ENCODE results near the gene DENND1B. TPM values are rescaled to one million over a fixed set of nuclear protein-coding genes. Genes with fewer than 3 reads are reported as not detected.

DENND1B gene
- total and polyA plus RNA-seq, 9 of the 15 experiments (the other 6 are each of a cell fraction or from before 2014, with no cell fraction given) = 2.1 to 12.1 (median 7.5) TPM

DNA sequence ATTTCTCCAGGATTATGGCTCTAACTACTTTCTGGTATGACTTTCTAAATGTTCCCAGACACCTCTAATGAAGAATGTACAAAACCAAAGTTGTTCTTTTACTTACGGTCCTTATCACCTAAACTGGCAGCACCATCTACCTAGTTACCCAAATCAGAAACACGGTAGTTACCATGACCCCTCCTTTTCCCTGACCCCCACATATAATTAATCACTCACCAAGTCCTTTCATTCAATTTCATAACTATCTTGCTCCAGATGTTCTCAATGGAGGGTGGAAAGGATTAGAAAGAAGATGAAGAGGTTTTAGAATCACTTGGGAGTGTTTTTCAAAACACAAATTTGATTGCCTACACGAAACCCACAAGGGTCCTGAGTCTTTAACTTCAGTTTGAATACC is 98.0 kb downstream of the DENND1B start:
- BruUV-seq (replicated peaks) = no TSS peak
- no peak overlapping the region for H3K4me3 ChIP-seq
- ChIA-PET CTCF (ENCODE audit: low intra/inter-chr PET ratio) (no interaction called here), POLR2A (interaction anchor here (0.7 to 1.1 kb wide), 3 partner anchors 10 to 29 kb away, joined by 3 to 5 read pairs (median 3); no protein-coding TSS in a partner anchor)
- H3K9me1 ChIP-seq (ENCODE audit: control insufficient read depth, insufficient read depth, low read length) = no peaks in the 10 kb centered on the region
- H3K4me2 ChIP-seq (ENCODE audit: insufficient read depth, low read length) = peak overlapping the region; percentile 47
- H3K9ac ChIP-seq (ENCODE audit: insufficient read depth in 1 of 2, low read depth in 2 of 2, low read length in 2 of 2) = no peak overlapping the region
- 0 out of 3 replicates have a peak, but pooled peaks cover 3% of the 10 kb centered on the region for H3K79me2 ChIP-seq (ENCODE audit: control insufficient read depth, insufficient read depth, low read length)
- H4K20me1 ChIP-seq (replicated peaks; ENCODE audit: control insufficient read depth, insufficient read depth, low read length) = no peaks in the 10 kb centered on the region
- in situ Hi-C loops (cut with MboI) = no loop called here
- peak; percentile 8 for ATAC-seq
- H3K27me3 ChIP-seq (ENCODE audit: control insufficient read depth in 2 of 2, insufficient read depth in 2 of 2, low read length in 2 of 2) = no peaks in the 10 kb centered on the region
- intact Hi-C loops (cut with micrococcal nuclease) = loop anchor here (10.0 kb wide), 1 partner anchor 487 kb away; no protein-coding TSS in a partner anchor
- no peaks in the 10 kb centered on the region for H3K9me3 ChIP-seq (replicated peaks; ENCODE audit: control insufficient read depth, insufficient read depth, low read depth, low read length)
- peak overlapping the region; percentile 62; the same call in 1 of the 2 replicates for H2AFZ ChIP-seq (ENCODE audit: low read depth, low read length)
- peak overlapping the region; percentile 37; the same call in 1 of the 3 replicates for H3K27ac ChIP-seq (ENCODE audit: extremely low read depth, low read depth, low read length)
- peak in 1 of 4 experiments; percentile 13 for DNase-seq (ENCODE audit: extremely low read depth in 1 of 4, low spot score in 3 of 4)
- H3K4me1 ChIP-seq (replicated peaks in 1 of 2; ENCODE audit: control insufficient read depth in 2 of 2, insufficient read depth in 2 of 2, low read length in 2 of 2) = peaks cover 0 to 13% of the 10 kb centered on the region in 2 experiments; a peak in 2 of 5 replicates
- no peaks in the 10 kb centered on the region for H3K36me3 ChIP-seq (ENCODE audit: control insufficient read depth, insufficient read depth, low read length)
- FAIRE-seq = no peak
- 7% methylated on average over 3 of the region's 3 CpGs for WGBS (ENCODE audit: insufficient coverage, low coverage, missing lambda C conversion rate)
- no peak for TF ChIP-seq ZFP36 (IDR thresholded peaks at IDR 0.05; ENCODE audit: low read depth, low read length, partially characterized antibody)
- no peak for TF ChIP-seq SMARCB1 (IDR thresholded peaks at IDR 0.05; ENCODE audit: insufficient read length, low read depth)
- TF ChIP-seq PRPF4 (IDR thresholded peaks at IDR 0.05; ENCODE audit: insufficient read depth, low read depth, low read length, poor library complexity, severe bottlenecking) = no peak
- no peak for TF ChIP-seq NFE2L1 (tag; IDR thresholded peaks at IDR 0.05; ENCODE audit: borderline replicate concordance, low read depth)
- no peak for TF ChIP-seq RFX1 (IDR thresholded peaks at IDR 0.05)
- TF ChIP-seq TAF7 (tag; IDR thresholded peaks at IDR 0.05) = no peak
- no peak for TF ChIP-seq NR2C2 (CRISPR knock-in tag; IDR thresholded peaks at IDR 0.05)
- TF ChIP-seq NR2C2 (tag; IDR thresholded peaks at IDR 0.05) = no peak
- no peak for TF ChIP-seq TRIM24 (IDR thresholded peaks at IDR 0.05)
- TF ChIP-seq, protein P1, sequence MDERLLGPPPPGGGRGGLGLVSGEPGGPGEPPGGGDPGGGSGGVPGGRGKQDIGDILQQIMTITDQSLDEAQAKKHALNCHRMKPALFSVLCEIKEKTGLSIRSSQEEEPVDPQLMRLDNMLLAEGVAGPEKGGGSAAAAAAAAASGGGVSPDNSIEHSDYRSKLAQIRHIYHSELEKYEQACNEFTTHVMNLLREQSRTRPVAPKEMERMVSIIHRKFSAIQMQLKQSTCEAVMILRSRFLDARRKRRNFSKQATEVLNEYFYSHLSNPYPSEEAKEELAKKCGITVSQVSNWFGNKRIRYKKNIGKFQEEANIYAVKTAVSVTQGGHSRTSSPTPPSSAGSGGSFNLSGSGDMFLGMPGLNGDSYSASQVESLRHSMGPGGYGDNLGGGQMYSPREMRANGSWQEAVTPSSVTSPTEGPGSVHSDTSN (CRISPR knock-in tag; IDR thresholded peaks at IDR 0.05; ENCODE audit: low read depth) = no peak
- TF ChIP-seq, protein P1 (tag; conservative IDR thresholded peaks at IDR 0.05; ENCODE audit: low read depth) = peak; percentile 54; the same call in 1 of the 2 replicates
- TF ChIP-seq, protein P2, sequence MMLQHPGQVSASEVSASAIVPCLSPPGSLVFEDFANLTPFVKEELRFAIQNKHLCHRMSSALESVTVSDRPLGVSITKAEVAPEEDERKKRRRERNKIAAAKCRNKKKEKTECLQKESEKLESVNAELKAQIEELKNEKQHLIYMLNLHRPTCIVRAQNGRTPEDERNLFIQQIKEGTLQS (IDR thresholded peaks at IDR 0.05) = no peak
- TF ChIP-seq, protein P2 (CRISPR knock-in tag; conservative IDR thresholded peaks at IDR 0.05) = no peak
- no peak for TF ChIP-seq HLTF (IDR thresholded peaks at IDR 0.05)
- TF ChIP-seq TBL1XR1 (IDR thresholded peaks at IDR 0.05; ENCODE audit: low read length in 2 of 2) = no peak
- TF ChIP-seq SMARCA5 (IDR thresholded peaks at IDR 0.05) = no peak
- no peak for TF ChIP-seq ZNF695 (CRISPR knock-in tag; IDR thresholded peaks at IDR 0.05)
- TF ChIP-seq, protein P3, sequence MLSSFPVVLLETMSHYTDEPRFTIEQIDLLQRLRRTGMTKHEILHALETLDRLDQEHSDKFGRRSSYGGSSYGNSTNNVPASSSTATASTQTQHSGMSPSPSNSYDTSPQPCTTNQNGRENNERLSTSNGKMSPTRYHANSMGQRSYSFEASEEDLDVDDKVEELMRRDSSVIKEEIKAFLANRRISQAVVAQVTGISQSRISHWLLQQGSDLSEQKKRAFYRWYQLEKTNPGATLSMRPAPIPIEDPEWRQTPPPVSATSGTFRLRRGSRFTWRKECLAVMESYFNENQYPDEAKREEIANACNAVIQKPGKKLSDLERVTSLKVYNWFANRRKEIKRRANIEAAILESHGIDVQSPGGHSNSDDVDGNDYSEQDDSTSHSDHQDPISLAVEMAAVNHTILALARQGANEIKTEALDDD (IDR thresholded peaks at IDR 0.05) = peak; percentile 54
- TF ChIP-seq, protein P4, sequence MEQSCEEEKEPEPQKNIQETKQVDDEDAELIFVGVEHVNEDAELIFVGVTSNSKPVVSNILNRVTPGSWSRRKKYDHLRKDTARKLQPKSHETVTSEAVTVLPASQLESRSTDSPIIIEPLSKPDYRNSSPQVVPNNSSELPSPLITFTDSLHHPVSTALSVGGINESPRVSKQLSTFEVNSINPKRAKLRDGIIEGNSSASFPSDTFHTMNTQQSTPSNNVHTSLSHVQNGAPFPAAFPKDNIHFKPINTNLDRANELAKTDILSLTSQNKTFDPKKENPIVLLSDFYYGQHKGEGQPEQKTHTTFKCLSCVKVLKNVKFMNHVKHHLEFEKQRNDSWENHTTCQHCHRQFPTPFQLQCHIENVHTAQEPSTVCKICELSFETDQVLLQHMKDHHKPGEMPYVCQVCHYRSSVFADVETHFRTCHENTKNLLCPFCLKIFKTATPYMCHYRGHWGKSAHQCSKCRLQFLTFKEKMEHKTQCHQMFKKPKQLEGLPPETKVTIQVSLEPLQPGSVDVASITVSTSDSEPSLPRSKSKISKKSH (CRISPR knock-in tag; IDR thresholded peaks at IDR 0.05) = no peak
